ENCODE data around the gene SLC1A5. TPM values are rescaled to one million over a fixed set of nuclear protein-coding genes. Genes with fewer than 3 reads are reported as not detected.
A peak's percentile ranks its signal among the peaks of the same experiment; 100 is the strongest.

The SLC1A5 gene
- total RNA-seq, 2 donors from 2014 or later, result 84.3 to 169 TPM

DNA sequence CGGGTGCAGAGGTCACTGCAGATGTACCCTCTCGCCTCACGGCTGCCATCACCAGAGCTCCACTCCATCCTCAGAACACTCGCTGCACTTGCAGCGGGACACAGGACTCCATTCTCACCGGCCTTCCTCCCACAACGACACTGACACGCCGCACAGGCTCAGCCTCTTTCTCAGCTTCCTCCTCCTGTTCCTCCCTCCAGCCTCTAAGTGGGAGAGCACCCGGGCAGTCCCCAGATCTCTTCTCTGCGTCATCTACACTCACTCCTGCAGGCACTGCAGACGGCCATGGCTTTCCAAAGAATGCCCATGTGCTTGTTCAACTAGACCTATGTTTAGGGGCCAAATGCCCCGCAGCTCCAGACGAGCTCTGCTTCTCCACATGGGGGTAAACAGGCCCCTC, 56.8 kb downstream of the SLC1A5 start:
- Histone ChIP-seq H3K27me3 (no peaks in the 10 kb centered on the region), H3K27ac (no peak overlapping the region), H3K36me3 (peaks cover 37% of the 10 kb centered on the region), H3K4me1 (no peaks in the 10 kb centered on the region), H3K4me3 (no peak overlapping the region), H3K9me3 (no peaks in the 10 kb centered on the region), H3K9ac (ENCODE audit: low read depth in 2 of 2, low read length in 2 of 2) (no peak overlapping the region)
- TF ChIP-seq, protein P1, sequence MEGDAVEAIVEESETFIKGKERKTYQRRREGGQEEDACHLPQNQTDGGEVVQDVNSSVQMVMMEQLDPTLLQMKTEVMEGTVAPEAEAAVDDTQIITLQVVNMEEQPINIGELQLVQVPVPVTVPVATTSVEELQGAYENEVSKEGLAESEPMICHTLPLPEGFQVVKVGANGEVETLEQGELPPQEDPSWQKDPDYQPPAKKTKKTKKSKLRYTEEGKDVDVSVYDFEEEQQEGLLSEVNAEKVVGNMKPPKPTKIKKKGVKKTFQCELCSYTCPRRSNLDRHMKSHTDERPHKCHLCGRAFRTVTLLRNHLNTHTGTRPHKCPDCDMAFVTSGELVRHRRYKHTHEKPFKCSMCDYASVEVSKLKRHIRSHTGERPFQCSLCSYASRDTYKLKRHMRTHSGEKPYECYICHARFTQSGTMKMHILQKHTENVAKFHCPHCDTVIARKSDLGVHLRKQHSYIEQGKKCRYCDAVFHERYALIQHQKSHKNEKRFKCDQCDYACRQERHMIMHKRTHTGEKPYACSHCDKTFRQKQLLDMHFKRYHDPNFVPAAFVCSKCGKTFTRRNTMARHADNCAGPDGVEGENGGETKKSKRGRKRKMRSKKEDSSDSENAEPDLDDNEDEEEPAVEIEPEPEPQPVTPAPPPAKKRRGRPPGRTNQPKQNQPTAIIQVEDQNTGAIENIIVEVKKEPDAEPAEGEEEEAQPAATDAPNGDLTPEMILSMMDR (IDR thresholded peaks at IDR 0.05), result no peak
- intact Hi-C loops (cut with DNase I), result no loop called here
- no peak for DNase-seq

GRCh38 chr19:46731007-46731501, 57.3 kb downstream of the SLC1A5 start:
- peaks cover 41% of the 10 kb centered on the region for H3K36me3 ChIP-seq

GRCh38 chr19:46730595-46730994, 57.8 kb downstream of the SLC1A5 start:
- Histone ChIP-seq H3K4me3 (no peak overlapping the region), H3K27ac (no peak overlapping the region), H3K4me1 (no peaks in the 10 kb centered on the region), H3K9ac (ENCODE audit: low read depth in 2 of 2, low read length in 2 of 2) (peak overlapping the region in 1 of 2 donors; percentile 5), H3K27me3 (no peaks in the 10 kb centered on the region), H3K9me3 (no peaks in the 10 kb centered on the region), H3K36me3 (peaks cover 41% of the 10 kb centered on the region)
- intact Hi-C loops (cut with DNase I), result no loop called here
- TF ChIP-seq, protein P1 (IDR thresholded peaks at IDR 0.05), result no peak
- DNase-seq, result no peak

More at GRCh38 chr19:46731007-46731501, 57.3 kb downstream of the SLC1A5 start:
- intact Hi-C loops (cut with DNase I), result no loop called here
- TF ChIP-seq, protein P1 (IDR thresholded peaks at IDR 0.05), result no peak
- H3K4me1 ChIP-seq, result no peaks in the 10 kb centered on the region
- H3K9me3 ChIP-seq, result no peaks in the 10 kb centered on the region
- DNase-seq, result no peak
- no peaks in the 10 kb centered on the region for H3K27me3 ChIP-seq
- no peak overlapping the region for H3K27ac ChIP-seq
- no peak overlapping the region for H3K4me3 ChIP-seq
- H3K9ac ChIP-seq (ENCODE audit: low read depth in 2 of 2, low read length in 2 of 2), result peak overlapping the region in 1 of 2 donors; percentile 5

DNA sequence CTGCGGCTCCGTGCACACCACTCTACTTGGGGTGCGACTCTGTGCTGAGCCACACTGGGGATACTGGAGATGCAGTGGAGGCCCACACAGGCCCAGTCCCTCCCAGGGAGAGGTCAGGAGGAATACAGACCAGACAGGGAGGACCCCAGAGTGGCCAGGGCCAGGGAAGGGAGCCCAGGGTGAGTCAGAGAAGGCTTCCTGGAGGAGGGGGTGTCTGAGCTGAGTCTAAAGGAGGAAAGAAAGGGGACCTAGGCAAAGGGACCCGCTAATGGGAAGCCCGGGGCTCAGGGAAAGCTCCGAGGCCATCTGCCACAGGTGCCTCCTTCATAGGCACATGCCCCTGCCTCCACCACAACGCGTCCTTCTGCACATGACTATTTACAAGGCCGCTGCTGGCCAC, 58.2 kb downstream of the SLC1A5 start:
- Histone ChIP-seq H3K27ac (no peak overlapping the region), H3K9ac (ENCODE audit: low read depth in 2 of 2, low read length in 2 of 2) (no peak overlapping the region), H3K27me3 (no peaks in the 10 kb centered on the region), H3K36me3 (peaks cover 39% of the 10 kb centered on the region), H3K4me3 (no peak overlapping the region), H3K9me3 (no peaks in the 10 kb centered on the region), H3K4me1 (no peaks in the 10 kb centered on the region)
- TF ChIP-seq, protein P1 (IDR thresholded peaks at IDR 0.05), result no peak
- intact Hi-C loops (cut with DNase I), result no loop called here
- DNase-seq, result no peak

DNA sequence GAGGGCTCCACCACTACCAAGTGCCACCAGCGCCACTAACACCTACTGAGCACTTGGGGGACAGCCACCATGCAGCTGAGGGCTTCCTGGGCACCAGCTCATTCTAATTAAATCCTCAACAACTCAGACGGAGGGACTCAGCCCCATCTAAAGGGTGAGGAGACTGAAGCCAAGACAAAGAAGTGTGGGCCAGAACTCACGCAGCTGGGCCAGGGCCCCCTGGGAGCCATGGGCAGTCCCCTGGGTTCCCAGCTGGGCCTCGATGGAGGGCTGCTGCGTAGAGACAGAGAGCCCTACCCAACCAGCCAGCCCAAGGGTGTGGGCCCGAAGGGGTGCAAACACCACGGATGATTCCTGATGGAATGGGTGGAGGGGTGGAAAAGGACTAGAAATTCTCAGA, 58.7 kb downstream of the SLC1A5 start:
- TF ChIP-seq, protein P1 (IDR thresholded peaks at IDR 0.05), result no peak
- Histone ChIP-seq H3K4me3 (no peak overlapping the region), H3K27me3 (no peaks in the 10 kb centered on the region), H3K9me3 (no peaks in the 10 kb centered on the region), H3K4me1 (no peaks in the 10 kb centered on the region), H3K9ac (ENCODE audit: low read depth in 2 of 2, low read length in 2 of 2) (no peak overlapping the region), H3K36me3 (peaks cover 36% of the 10 kb centered on the region), H3K27ac (no peak overlapping the region)
- no peak for DNase-seq
- intact Hi-C loops (cut with DNase I), result no loop called here

Data from colonic mucosa (tissue), 4 donors.